HG03457 (cell line): ENCODE data around the gene SAMSN1.
A peak's percentile ranks its signal among the peaks of the same experiment; 100 is the strongest.

ENCODE experiments used
- ATAC-seq: cut with Tn5 transposase; IDR thresholded peaks from one replicate; pipeline ENCODE4 v1.9.1; 2021; ENCODE audit warnings: moderate number of reproducible peaks; ENCODE audit not compliant: unreplicated experiment

Gene SAMSN1

DNA sequence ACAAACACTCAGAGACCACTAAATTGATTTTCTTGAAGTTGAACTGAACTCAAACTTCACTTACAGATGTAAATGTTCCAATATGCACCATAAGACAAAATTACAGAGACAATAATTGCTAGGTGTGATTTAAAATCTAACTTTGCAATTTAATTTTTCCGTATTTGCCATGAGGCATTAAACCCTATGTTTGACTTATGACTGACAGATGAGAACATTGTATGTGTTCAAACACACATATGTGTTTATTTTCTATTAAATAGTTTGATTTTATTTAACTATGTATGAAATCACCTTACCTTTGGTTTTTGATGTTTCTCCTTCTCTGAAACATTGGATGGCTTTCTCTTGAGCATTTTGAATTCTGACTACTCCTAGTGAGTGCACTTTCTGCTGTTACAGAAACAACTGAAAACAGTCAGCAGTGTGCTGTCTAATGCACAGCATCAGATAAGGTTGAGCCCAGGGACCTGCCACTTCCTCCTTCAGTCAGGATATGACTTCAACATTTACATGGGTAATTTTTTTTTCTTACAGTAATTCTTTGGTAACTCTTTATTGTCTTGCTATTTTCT lies at the start of gene SAMSN1:
SAMSN1 (minus strand) TSS at position 410 of the 575 bp plus-strand sequence; CDS start at position 356, 54 bp downstream.
- peak; percentile 72 for ATAC-seq

GRCh38 chr21:14595449-14595848 lies 49.3 kb upstream of the SAMSN1 start:
- no peak for ATAC-seq

GRCh38 chr21:14594967-14595366 lies 48.9 kb upstream of the SAMSN1 start:
- ATAC-seq = no peak

DNA sequence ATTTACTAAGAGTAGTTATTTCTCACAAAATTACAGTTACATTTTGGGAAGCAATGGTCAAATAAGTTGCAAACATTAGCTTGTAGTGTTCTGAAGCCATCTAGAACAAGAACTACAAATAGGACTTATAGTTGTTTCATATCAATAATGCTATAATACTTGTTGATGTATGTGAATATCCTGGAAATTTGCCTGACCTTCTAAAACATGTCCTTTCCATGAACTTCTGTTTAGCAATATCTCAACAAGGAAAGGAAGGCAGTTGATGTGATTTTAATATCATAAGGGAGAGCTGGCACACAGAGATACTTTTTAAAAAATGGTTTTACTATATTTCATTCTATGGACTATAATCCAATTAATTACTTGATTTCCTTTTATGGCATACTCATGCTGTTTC lies 47.1 kb upstream of the SAMSN1 start:
- ATAC-seq = no peak

GRCh38 chr21:14592296-14593000 lies 46.3 kb upstream of the SAMSN1 start:
- no peak for ATAC-seq

GRCh38 chr21:14591882-14592281 lies 45.8 kb upstream of the SAMSN1 start:
- no peak for ATAC-seq

DNA sequence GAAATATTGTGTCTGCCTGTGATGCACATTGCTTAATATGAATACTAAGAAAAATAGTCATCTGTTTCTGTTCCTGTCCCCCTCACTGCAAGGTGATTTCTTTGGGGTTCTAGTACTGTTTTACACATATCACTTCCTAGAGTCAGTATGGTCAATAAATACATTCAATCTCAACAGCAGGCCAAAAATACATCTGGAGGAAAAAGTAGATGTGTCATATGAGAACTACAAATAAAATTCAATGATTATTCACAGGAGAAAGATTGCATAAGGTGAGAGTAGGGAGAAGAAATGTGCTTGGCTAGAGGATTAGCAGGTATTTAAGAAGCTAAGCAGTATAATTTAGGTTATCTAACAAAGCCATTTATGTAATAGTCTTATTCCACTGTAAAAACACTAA lies 45.3 kb upstream of the SAMSN1 start:
- no peak for ATAC-seq

DNA sequence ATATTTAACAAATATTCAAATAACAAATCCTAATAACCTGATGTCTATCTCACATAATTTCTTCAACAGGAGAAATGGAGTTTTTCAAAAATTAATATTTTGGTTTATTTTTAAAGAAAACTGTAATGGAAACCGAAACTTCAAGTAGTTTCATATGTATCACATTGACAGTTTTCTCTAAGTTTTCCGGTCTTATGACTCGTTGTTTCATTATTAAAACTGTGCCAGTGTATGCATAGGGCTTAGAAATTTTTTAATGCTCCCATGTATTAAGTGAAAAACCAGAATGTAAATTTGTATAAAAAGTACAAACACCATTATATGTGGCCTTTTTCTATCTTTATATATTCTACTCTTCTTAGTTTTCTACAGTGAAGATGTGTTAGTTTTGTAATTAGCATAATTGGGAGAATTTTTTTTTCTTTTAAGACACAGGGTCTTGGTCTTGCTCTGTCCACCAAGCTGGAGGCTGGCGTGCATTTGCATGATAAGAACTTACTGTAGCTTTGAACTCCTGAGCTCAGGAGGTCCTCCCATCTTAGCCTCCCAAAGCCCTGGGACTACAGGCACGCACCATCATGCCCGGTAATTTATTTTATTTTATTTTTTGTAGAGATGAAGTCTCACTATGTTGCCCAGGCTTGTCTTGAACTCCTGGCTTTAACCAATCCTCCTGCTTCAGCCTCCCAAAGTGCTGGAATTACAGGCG lies 43.9 kb upstream of the SAMSN1 start:
- ATAC-seq = peak; percentile 71

DNA sequence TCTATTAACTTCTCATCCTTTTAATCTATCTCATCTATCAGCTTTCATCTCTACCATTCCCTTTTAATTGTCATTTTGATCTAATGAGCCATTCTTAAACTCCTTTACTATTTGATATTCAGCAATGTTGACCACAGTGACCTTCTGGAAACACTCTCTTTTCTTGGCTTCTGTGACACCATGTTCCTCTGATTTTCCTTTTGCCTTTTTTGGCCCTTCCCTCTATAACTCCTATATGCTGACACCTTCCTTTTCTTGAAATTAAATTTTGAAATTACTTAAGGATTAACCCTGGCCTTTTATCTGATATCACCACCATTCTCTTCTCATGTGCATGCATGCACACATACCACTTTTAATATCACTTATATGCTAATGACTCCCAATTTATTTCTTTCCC lies 41.2 kb upstream of the SAMSN1 start:
- ATAC-seq = no peak

GRCh38 chr21:14585122-14585521 lies 39.0 kb upstream of the SAMSN1 start:
- ATAC-seq = no peak

DNA sequence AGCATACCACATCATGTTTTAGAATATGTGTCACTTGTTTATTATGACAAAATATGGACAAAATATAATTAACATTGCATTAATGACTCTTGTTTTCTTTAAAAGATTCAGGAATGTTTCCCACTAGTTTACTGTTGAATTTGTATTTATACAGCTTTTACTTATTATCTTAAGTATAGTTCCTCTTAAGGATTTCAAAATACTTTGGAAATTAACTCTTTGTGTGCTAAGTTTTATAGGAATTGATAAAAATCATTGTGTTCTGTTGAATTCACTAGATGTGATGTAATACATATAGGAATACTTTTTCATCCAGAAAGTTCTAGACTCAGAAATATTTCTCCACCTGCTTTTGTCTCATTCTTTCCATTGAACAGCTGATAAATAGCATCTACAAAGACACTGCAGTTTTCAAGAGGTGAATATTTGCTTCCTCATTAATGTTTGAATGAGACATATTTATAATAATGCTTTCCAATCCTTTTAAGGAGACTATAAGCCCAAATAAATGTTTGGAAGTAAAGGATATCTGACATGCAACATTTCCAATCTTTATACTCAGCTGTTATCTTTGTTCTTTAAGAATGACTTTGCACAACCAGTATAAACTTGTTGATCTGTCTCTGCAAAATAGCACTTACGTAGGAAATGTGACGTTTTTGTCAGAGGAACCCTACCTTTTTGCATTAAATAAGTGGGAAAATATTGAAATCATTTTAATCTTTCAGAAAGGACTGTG lies 38.4 kb upstream of the SAMSN1 start:
- ATAC-seq = no peak

DNA sequence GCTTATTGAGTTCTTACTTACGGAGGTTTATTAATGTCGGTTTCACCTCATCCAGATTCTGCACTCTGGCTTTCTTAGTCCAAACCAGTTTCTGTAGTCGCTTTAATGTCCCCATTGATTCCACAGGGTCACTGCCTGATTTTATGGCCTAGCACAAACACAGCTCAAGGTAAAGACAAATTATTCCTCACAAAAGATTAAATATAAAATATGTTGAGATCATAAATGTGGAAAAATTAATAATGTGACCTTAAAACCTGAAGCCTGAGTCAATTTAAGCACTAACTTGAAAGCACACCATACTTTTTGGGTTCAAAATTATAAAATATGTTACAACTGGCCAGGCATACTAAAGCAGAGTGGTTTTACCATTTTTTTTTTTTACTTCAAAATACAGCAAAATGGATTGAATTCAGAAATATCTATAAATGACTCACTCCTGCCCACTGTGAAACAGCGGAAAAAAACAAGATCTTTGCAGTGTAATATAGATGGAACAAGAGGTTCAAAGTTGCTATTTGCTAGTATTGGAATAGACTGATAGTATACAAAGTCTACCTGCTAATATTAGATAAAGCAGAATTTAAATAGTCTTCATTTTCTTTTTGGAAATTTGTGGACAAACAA lies 37.6 kb upstream of the SAMSN1 start:
- no peak for ATAC-seq

GRCh38 chr21:14582934-14583628 lies 37.0 kb upstream of the SAMSN1 start:
- ATAC-seq = no peak

- ATAC-seq = no peak
These were observed 35.9 kb upstream of the SAMSN1 start for GRCh38 chr21:14581902-14582457.

DNA sequence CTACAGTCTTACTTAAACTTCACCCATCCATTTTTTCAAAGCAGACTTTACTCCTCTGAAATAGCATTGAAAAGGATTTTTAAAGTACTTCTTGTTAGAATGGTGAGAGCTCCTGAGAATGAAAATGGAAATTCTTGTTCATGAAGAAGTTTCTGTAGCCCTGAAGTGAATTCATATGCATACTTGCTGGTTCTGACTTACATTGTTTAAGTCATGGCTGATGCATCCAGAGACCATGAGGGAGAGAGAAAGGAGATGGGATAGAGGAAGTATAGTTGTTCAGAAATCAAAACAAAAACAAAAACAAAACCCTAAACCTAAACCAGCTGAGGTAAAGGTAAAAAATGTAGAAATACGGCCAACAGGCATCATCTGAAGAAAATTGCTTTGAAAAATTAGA lies 27.1 kb upstream of the SAMSN1 start:
- no peak for ATAC-seq

DNA sequence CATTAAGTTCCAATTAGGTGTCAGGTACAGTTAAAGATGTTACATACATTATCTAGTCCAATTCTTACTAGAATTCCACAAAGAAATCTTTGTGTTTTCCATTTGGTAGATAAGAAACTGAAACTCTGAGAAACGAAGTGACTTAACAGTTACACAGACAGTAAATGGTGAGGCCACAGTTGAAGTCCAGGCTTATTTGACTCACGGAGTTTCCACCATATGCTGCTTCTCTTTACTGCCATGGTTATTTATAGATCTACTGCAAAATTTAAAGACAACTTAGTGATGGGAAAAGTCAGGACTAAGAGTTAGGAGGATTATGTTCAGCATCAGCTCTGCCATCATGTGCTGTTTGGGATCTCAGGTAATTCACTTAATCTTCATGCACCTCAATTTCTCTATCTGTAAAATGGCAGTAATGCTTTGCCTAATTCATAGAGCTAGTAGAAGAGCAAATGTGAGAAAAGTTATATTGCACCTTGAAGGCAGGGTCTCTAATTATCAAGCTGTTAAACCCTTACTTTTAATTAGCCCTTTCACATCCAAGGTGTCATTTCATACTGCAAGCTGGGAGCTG lies 26.2 kb upstream of the SAMSN1 start:
- ATAC-seq = no peak

- ATAC-seq = no peak
These were observed 23.8 kb upstream of the SAMSN1 start for GRCh38 chr21:14569868-14570267.

- ATAC-seq = no peak
These were observed 23.0 kb upstream of the SAMSN1 start for GRCh38 chr21:14569026-14569621.
